Activated T-helper 2 cell treated with anti-CD3 and anti-CD28 coated beads, Interferon-gamma antibody, Interleukin-2, Interleukin-4, amounts not matched to agents 10 μg/mL and 5 μg/mL and 100 μg/mL, durations not matched to agents 14 hours and 24 hours and 36 hours (primary cell): Measurements from ENCODE around the gene PCDHB10. TPM values are rescaled to one million over a fixed set of nuclear protein-coding genes. Genes with fewer than 3 reads are reported as not detected.
"Not testable (repeated sequence)": the region's sequence is repeated elsewhere in the genome, so short reads cannot be mapped to it uniquely, and the experiment has no call there.

Experiments used
- DNase-seq: peaks from one replicate; pipeline ENCODE4 v3.0.0; 2021; ENCODE audit warnings: low spot score
- H3K27ac Mint-ChIP-seq: one replicate; pipeline ENCODE4 v1.8.0; 2021; ENCODE audit warnings: mixed read lengths
- H3K27me3 Mint-ChIP-seq: one replicate; pipeline ENCODE4 v1.8.0; 2021; ENCODE audit warnings: low read depth, mixed read lengths
- H3K36me3 Mint-ChIP-seq: one replicate; pipeline ENCODE4 v1.8.0; 2021; ENCODE audit warnings: low read depth, mixed read lengths
- H3K4me1 Mint-ChIP-seq: one replicate; pipeline ENCODE4 v1.8.0; 2021; ENCODE audit warnings: low read depth, mixed read lengths
- H3K4me3 Mint-ChIP-seq: one replicate; pipeline ENCODE4 v1.8.0; 2021; ENCODE audit warnings: low read depth, mild to moderate bottlenecking, moderate library complexity, mixed read lengths
- H3K9me3 Mint-ChIP-seq: one replicate; pipeline ENCODE4 v1.8.0; 2021; ENCODE audit warnings: mixed read lengths
- intact Hi-C: fragments of 100-400 bp; cut with micrococcal nuclease; formaldehyde crosslinking; loops from one replicate; pipeline ENCODE4 v1.15.1; 2023
- total RNA-seq: library from RNA; stranded (reverse); gene quantifications from 2 replicates; pipeline ENCODE4 v1.2.3, GENCODE V29; 2022

The PCDHB10 gene
- total RNA-seq, 1 donor from 2014 or later = not detected

GRCh38 chr5:141225421-141225820, 33.3 kb downstream of the PCDHB10 start:
- peaks cover 32% of the 10 kb centered on the region for H3K9me3 Mint-ChIP-seq
- H3K4me3 Mint-ChIP-seq, H3K36me3 Mint-ChIP-seq, DNase-seq, H3K27me3 Mint-ChIP-seq, H3K4me1 Mint-ChIP-seq, H3K27ac Mint-ChIP-seq, intact Hi-C loops: not testable (repeated sequence)

GRCh38 chr5:141234109-141234667, 42.0 kb downstream of the PCDHB10 start:
- H3K27me3 Mint-ChIP-seq = no peaks in the 10 kb centered on the region
- H3K4me3 Mint-ChIP-seq = no peak overlapping the region
- H3K27ac Mint-ChIP-seq = no peak overlapping the region
- intact Hi-C loops = loop anchor here (10.0 kb wide), 1 partner anchor 121 kb away; the partner anchor contains the start of genes PCDHGA4, PCDHGB1 and PCDHGB2
- H3K36me3 Mint-ChIP-seq = peaks cover 2% of the 10 kb centered on the region
- DNase-seq = no peak
- no peaks in the 10 kb centered on the region for H3K4me1 Mint-ChIP-seq
- peaks cover 40% of the 10 kb centered on the region for H3K9me3 Mint-ChIP-seq

GRCh38 chr5:141235922-141236321, 43.8 kb downstream of the PCDHB10 start:
- H3K4me3 Mint-ChIP-seq, H3K36me3 Mint-ChIP-seq, H3K27me3 Mint-ChIP-seq, H3K27ac Mint-ChIP-seq, DNase-seq, H3K4me1 Mint-ChIP-seq: not testable (repeated sequence)
- intact Hi-C loops = loop anchor here (5.0 to 10.0 kb wide), 2 partner anchors 119 to 171 kb away; partner anchors contain the start of genes PCDHGA4, PCDHGB1, PCDHGB2 and PCDHGB6
- H3K9me3 Mint-ChIP-seq = peaks cover 56% of the 10 kb centered on the region

GRCh38 chr5:141236516-141237313, 44.6 kb downstream of the PCDHB10 start:
- peaks cover 52% of the 10 kb centered on the region for H3K9me3 Mint-ChIP-seq
- no peak overlapping the region for H3K27ac Mint-ChIP-seq
- no peak for DNase-seq
- H3K4me1 Mint-ChIP-seq = no peaks in the 10 kb centered on the region
- H3K27me3 Mint-ChIP-seq = no peaks in the 10 kb centered on the region
- H3K4me3 Mint-ChIP-seq = no peak overlapping the region
- peaks cover 2% of the 10 kb centered on the region for H3K36me3 Mint-ChIP-seq
- intact Hi-C loops = loop anchor here (5.0 to 10.0 kb wide), 2 partner anchors 118 to 171 kb away; partner anchors contain the start of genes PCDHGA4, PCDHGB1, PCDHGB2 and PCDHGB6

GRCh38 chr5:141241496-141241895, 49.3 kb downstream of the PCDHB10 start:
- intact Hi-C loops = no loop called here
- Mint-ChIP-seq H3K27ac (no peak overlapping the region), H3K36me3 (peaks cover 4% of the 10 kb centered on the region), H3K9me3 (peaks cover 61% of the 10 kb centered on the region), H3K4me1 (no peaks in the 10 kb centered on the region), H3K27me3 (no peaks in the 10 kb centered on the region), H3K4me3 (no peak overlapping the region)
- no peak for DNase-seq

Other genes with a start within 250 kb of the PCDHB10 start
- gene PCDHAC2, start 225.9 kb upstream of the PCDHB10 start, total RNA-seq = not detected in 2 replicates
- gene PCDHB1, start 141.0 kb upstream of the PCDHB10 start, total RNA-seq = not detected in 2 replicates
- 0.11 and 0.25 TPM in 2 replicates for gene PCDHB2, start 97.7 kb upstream of the PCDHB10 start, total RNA-seq
- not detected in 2 replicates for gene PCDHB3, start 91.9 kb upstream of the PCDHB10 start, total RNA-seq
- not detected in 2 replicates for gene PCDHB4, start 70.5 kb upstream of the PCDHB10 start, total RNA-seq
- gene PCDHB5, start 57.1 kb upstream of the PCDHB10 start, total RNA-seq = not detected in 2 replicates
- not detected in 2 replicates for gene PCDHB6, start 42.3 kb upstream of the PCDHB10 start, total RNA-seq
- gene PCDHB7, start 19.7 kb upstream of the PCDHB10 start, total RNA-seq = 0.07 TPM in 1 of 2 replicates, not detected in the other
- not detected in 2 replicates for gene PCDHB8, start 14.6 kb upstream of the PCDHB10 start, total RNA-seq
- gene PCDHB16, start 10.0 kb upstream of the PCDHB10 start, total RNA-seq = not detected in 2 replicates
- not detected in 2 replicates for gene PCDHB9, start 5.2 kb upstream of the PCDHB10 start, total RNA-seq
- gene PCDHB11, start 7.3 kb downstream of the PCDHB10 start, total RNA-seq = not detected in 2 replicates
- not detected in 2 replicates for gene PCDHB12, start 16.4 kb downstream of the PCDHB10 start, total RNA-seq
- 0.02 TPM in 1 of 2 replicates, not detected in the other for gene PCDHB13, start 21.6 kb downstream of the PCDHB10 start, total RNA-seq
- gene PCDHB14, start 31.0 kb downstream of the PCDHB10 start, total RNA-seq = not detected in 2 replicates
- gene PCDHB15, start 53.0 kb downstream of the PCDHB10 start, total RNA-seq = not detected in 2 replicates
- 0.16 TPM in 1 of 2 replicates, not detected in the other for gene SLC25A2, start 111.7 kb downstream of the PCDHB10 start, total RNA-seq
- gene TAF7, start 128.4 kb downstream of the PCDHB10 start, total RNA-seq = 67.1 and 70.5 TPM in 2 replicates
- gene PCDHGA1, start 138.2 kb downstream of the PCDHB10 start, total RNA-seq = 0.09 and 0.14 TPM in 2 replicates
- gene PCDHGA2, start 146.4 kb downstream of the PCDHB10 start, total RNA-seq = 0.09 and 0.11 TPM in 2 replicates
- 0.11 and 0.16 TPM in 2 replicates for gene PCDHGA3, start 151.5 kb downstream of the PCDHB10 start, total RNA-seq
- 0.16 and 0.48 TPM in 2 replicates for gene PCDHGB1, start 157.7 kb downstream of the PCDHB10 start, total RNA-seq
- gene PCDHGA4, start 162.7 kb downstream of the PCDHB10 start, total RNA-seq = 0.44 and 0.57 TPM in 2 replicates
- 0.85 and 0.91 TPM in 2 replicates for gene PCDHGB2, start 167.6 kb downstream of the PCDHB10 start, total RNA-seq
- gene PCDHGA5, start 171.8 kb downstream of the PCDHB10 start, total RNA-seq = 0.43 and 0.51 TPM in 2 replicates
- gene PCDHGB3, start 177.9 kb downstream of the PCDHB10 start, total RNA-seq = 0.46 and 0.85 TPM in 2 replicates
- 0.48 and 0.55 TPM in 2 replicates for gene PCDHGA6, start 181.5 kb downstream of the PCDHB10 start, total RNA-seq
- gene PCDHGA7, start 190.4 kb downstream of the PCDHB10 start, total RNA-seq = 0.16 and 0.30 TPM in 2 replicates
- 0.28 and 0.34 TPM in 2 replicates for gene PCDHGB4, start 195.3 kb downstream of the PCDHB10 start, total RNA-seq
- gene PCDHGA8, start 200.3 kb downstream of the PCDHB10 start, total RNA-seq = 0.07 and 0.23 TPM in 2 replicates
- gene PCDHGB5, start 205.6 kb downstream of the PCDHB10 start, total RNA-seq = 0.62 and 0.92 TPM in 2 replicates
- 0.23 and 0.32 TPM in 2 replicates for gene PCDHGA9, start 210.4 kb downstream of the PCDHB10 start, total RNA-seq
- 0.21 and 0.34 TPM in 2 replicates for gene PCDHGB6, start 215.7 kb downstream of the PCDHB10 start, total RNA-seq
- 0.21 and 0.34 TPM in 2 replicates for gene PCDHGA10, start 220.6 kb downstream of the PCDHB10 start, total RNA-seq
- 0.18 and 0.23 TPM in 2 replicates for gene PCDHGB7, start 225.3 kb downstream of the PCDHB10 start, total RNA-seq
- 0.21 and 0.39 TPM in 2 replicates for gene PCDHGA11, start 228.7 kb downstream of the PCDHB10 start, total RNA-seq
- gene PCDHGA12, start 238.2 kb downstream of the PCDHB10 start, total RNA-seq = 0.11 and 0.16 TPM in 2 replicates